Measurements from ENCODE around the gene CALY.

DNA sequence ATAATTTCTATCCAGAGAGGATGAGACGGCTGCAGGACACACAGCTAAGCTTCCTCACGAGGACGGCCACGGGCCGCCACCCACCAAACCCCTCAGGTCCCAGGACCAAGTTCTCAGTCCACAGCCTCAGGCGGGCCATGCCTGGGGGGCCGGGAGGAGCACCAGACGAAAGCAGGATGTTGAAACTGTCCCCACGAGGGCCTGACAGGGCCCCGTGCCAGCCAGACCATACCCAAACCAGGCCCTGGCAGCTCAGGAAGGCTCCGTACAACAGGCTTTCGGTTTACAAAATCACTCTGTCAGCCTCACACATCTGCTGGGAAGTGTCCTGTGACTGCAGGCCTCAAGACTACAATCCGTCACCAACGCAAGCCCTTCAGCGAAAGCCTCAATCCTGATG, 42.5 kb downstream of the CALY start:
- TF ChIP-seq CTCF (IDR thresholded peaks at IDR 0.05) (no peak), POLR2A (IDR thresholded peaks at IDR 0.05) (no peak)
